SK-N-MC (cell line): ENCODE results near the gene UNC13A.

ENCODE experiments used
- EZH2 ChIP-seq: fragments of 200-600 bp; sonication (generic); IDR thresholded peaks from one replicate; pipeline ENCODE4 v1.6.1; 2017; ENCODE audit warnings: antibody characterized with exemption
- FOXP2 ChIP-seq: optimal IDR thresholded peaks from 2 replicates; pipeline ENCODE3; 2011; ENCODE audit warnings: mild to moderate bottlenecking, moderate library complexity; ENCODE audit not compliant: insufficient read depth; ENCODE audit errors: extremely low read length, control extremely low read depth
- POLR2AphosphoS5 ChIP-seq: IDR thresholded peaks from 2 replicates; pipeline ENCODE4 v1.6.1; 2012; ENCODE audit warnings: mild to moderate bottlenecking, low read depth, low read length, borderline replicate concordance

DNA sequence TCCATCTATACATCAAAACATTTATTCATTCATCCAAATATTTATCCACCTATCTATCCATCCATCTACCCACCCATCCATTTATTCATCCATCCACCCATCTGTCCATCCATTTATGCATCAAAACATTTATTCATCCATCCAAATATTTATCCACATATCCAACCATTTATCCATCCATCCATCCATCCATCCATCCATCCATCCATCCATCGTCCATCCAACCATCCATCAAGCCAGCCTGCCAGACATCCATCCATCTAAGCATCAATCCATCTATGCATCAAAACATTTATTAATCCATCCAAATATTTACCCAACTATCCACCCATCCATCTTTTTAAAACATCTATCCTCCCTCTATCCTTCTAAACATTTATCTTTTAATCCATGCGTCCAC is 62.2 kb downstream of the UNC13A start:
- no peak for TF ChIP-seq POLR2AphosphoS5
- no peak for TF ChIP-seq EZH2
- no peak for TF ChIP-seq FOXP2
